Measurements from ENCODE around the gene ECI2.

The ECI2 gene

GRCh38 chr6:4136354-4136831, 1.0 kb upstream of the ECI2 start:
- H3K9me3 ChIP-seq (ENCODE audit: control insufficient read depth in 1 of 2, low read length in 2 of 2), result no peaks in the 10 kb centered on the region
- H3K4me1 ChIP-seq (ENCODE audit: control insufficient read depth in 1 of 2, insufficient read depth in 2 of 2, low read length in 2 of 2), result peaks cover 7 to 16% of the 10 kb centered on the region in 2 donors
- H3K27ac ChIP-seq (ENCODE audit: low read length), result peak overlapping the region; percentile 20
- H3K27me3 ChIP-seq (ENCODE audit: low read depth, low read length), result no peaks in the 10 kb centered on the region
- peaks cover 4 to 9% of the 10 kb centered on the region in 2 donors for H3K36me3 ChIP-seq (ENCODE audit: control insufficient read depth in 1 of 2, insufficient read depth in 2 of 2, low read length in 2 of 2)
- H3K4me3 ChIP-seq (ENCODE audit: low read depth in 1 of 2, low read length in 2 of 2), result peak overlapping the region; percentile 76 to 85

DNA sequence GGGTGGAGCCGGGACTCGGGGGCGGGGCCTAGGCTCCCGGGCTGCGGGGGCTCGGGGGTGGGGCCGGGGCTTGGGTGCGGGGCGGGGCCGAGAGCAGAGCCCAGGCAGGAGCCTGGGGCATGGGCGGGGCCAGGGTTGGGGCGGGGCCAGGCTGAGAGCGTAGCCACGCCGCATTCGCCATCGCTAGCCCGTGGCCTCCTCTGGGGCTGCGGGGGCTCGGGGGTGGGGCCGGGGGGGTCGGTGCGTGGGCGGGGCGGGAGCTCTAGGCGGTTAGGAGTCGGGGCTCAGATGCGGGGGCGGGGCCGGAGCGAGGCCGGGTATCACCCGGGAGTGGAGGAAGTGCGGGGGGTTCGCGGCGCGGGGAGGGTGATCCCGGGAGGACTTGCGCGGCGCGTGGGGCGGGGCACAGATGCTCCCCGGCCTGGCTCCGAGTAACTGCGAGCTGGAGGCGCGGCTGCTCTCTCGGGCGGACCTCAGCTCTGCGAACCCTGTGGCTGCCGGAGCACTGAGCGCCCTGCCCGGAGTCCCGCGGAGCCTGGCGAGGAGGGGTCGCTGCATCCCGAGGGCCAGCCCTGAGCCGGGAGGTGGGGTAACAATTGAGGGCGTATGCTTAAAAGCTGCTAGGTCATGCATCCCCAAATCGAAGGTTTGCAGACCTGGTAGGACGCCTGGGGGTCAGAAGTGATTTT, 434 bp upstream of the ECI2 start:
- Histone ChIP-seq H3K9me3 (ENCODE audit: control insufficient read depth in 1 of 2, low read length in 2 of 2) (no peaks in the 10 kb centered on the region), H3K4me3 (ENCODE audit: low read depth in 1 of 2, low read length in 2 of 2) (peak overlapping the region; percentile 76 to 85), H3K27ac (ENCODE audit: low read length) (peak overlapping the region; percentile 20)

GRCh38 chr6:4133941-4134838, 1.2 kb downstream of the ECI2 start:
- peak overlapping the region; percentile 78 for H3K27ac ChIP-seq (ENCODE audit: low read length)
- peaks cover 7 to 16% of the 10 kb centered on the region in 2 donors for H3K4me1 ChIP-seq (ENCODE audit: control insufficient read depth in 1 of 2, insufficient read depth in 2 of 2, low read length in 2 of 2)
- no peaks in the 10 kb centered on the region for H3K9me3 ChIP-seq (ENCODE audit: control insufficient read depth in 1 of 2, low read length in 2 of 2)
- H3K27me3 ChIP-seq (ENCODE audit: low read depth, low read length), result no peaks in the 10 kb centered on the region
- H3K36me3 ChIP-seq (ENCODE audit: control insufficient read depth in 1 of 2, insufficient read depth in 2 of 2, low read length in 2 of 2), result peaks cover 21 to 26% of the 10 kb centered on the region in 2 donors
- H3K4me3 ChIP-seq (ENCODE audit: low read depth in 1 of 2, low read length in 2 of 2), result peak overlapping the region; percentile 88 to 89

More for the DNA sequence above, 434 bp upstream of the ECI2 start:
- Histone ChIP-seq H3K27me3 (ENCODE audit: low read depth, low read length) (no peaks in the 10 kb centered on the region), H3K36me3 (ENCODE audit: control insufficient read depth in 1 of 2, insufficient read depth in 2 of 2, low read length in 2 of 2) (peaks cover 5 to 10% of the 10 kb centered on the region in 2 donors), H3K4me1 (ENCODE audit: control insufficient read depth in 1 of 2, insufficient read depth in 2 of 2, low read length in 2 of 2) (peaks cover 7 to 16% of the 10 kb centered on the region in 2 donors)

GRCh38 chr6:4130357-4130987, 4.9 kb downstream of the ECI2 start:
- no peak overlapping the region for H3K4me3 ChIP-seq (ENCODE audit: low read depth in 1 of 2, low read length in 2 of 2)
- H3K4me1 ChIP-seq (ENCODE audit: control insufficient read depth in 1 of 2, insufficient read depth in 2 of 2, low read length in 2 of 2), result peaks cover 7 to 9% of the 10 kb centered on the region in 2 donors
- no peak overlapping the region for H3K27ac ChIP-seq (ENCODE audit: low read length)
- no peaks in the 10 kb centered on the region for H3K9me3 ChIP-seq (ENCODE audit: control insufficient read depth in 1 of 2, low read length in 2 of 2)
- peaks cover 44 to 60% of the 10 kb centered on the region in 2 donors for H3K36me3 ChIP-seq (ENCODE audit: control insufficient read depth in 1 of 2, insufficient read depth in 2 of 2, low read length in 2 of 2)
- H3K27me3 ChIP-seq (ENCODE audit: low read depth, low read length), result no peaks in the 10 kb centered on the region

DNA sequence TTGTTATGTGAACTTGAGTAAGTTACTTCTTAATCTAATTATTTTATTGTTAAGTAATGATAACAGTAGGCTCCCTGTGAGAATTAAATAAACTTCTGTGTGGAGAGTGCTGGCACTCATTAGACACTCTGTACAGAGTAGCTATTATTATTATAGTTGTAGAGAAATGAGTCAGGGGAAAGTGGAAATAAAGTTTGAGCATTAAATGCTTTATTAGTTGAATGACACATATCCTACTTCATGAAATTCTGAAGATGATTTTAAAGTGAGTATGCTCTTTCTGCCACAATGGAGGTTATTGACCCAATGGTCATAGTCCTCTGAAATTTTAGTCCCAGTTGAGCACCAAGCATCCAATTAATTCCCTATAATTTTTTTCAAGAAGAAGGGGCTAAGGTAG, 5.9 kb downstream of the ECI2 start:
- H3K9me3 ChIP-seq (ENCODE audit: control insufficient read depth in 1 of 2, low read length in 2 of 2), result no peaks in the 10 kb centered on the region
- no peak overlapping the region for H3K27ac ChIP-seq (ENCODE audit: low read length)
- H3K36me3 ChIP-seq (ENCODE audit: control insufficient read depth in 1 of 2, insufficient read depth in 2 of 2, low read length in 2 of 2), result peaks cover 54 to 71% of the 10 kb centered on the region in 2 donors
- H3K4me1 ChIP-seq (ENCODE audit: control insufficient read depth in 1 of 2, insufficient read depth in 2 of 2, low read length in 2 of 2), result peaks cover 7 to 9% of the 10 kb centered on the region in 2 donors
- no peak overlapping the region for H3K4me3 ChIP-seq (ENCODE audit: low read depth in 1 of 2, low read length in 2 of 2)
- no peaks in the 10 kb centered on the region for H3K27me3 ChIP-seq (ENCODE audit: low read depth, low read length)

- H3K36me3 ChIP-seq (ENCODE audit: control insufficient read depth in 1 of 2, insufficient read depth in 2 of 2, low read length in 2 of 2), result peaks cover 60 to 77% of the 10 kb centered on the region in 2 donors
- no peak overlapping the region for H3K27ac ChIP-seq (ENCODE audit: low read length)
- no peak overlapping the region for H3K4me3 ChIP-seq (ENCODE audit: low read depth in 1 of 2, low read length in 2 of 2)
- H3K4me1 ChIP-seq (ENCODE audit: control insufficient read depth in 1 of 2, insufficient read depth in 2 of 2, low read length in 2 of 2), result peaks cover 2% of the 10 kb centered on the region in 2 donors
- no peaks in the 10 kb centered on the region for H3K9me3 ChIP-seq (ENCODE audit: control insufficient read depth in 1 of 2, low read length in 2 of 2)
- no peaks in the 10 kb centered on the region for H3K27me3 ChIP-seq (ENCODE audit: low read depth, low read length)
These were observed 6.6 kb downstream of the ECI2 start for GRCh38 chr6:4128748-4129147.

DNA sequence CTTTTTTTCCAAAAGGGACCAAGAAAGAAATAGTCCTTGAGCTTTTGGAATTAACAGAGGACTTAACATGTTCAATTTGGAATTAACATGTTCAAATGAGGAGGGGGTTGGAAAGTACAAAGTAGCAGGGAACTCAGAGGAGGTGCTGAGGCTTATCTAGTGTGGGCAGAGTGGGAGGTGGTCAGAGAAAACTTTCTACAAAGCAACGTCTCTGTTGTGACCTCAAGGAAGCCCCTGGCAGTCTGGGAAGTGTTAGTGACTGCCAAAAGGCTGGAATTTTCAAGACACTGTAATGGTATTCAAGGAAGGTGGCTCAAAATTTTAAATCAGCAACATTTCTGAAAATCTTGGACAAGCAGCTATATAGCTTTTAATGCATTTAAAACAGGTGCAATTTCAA, 7.3 kb downstream of the ECI2 start:
- no peak overlapping the region for H3K27ac ChIP-seq (ENCODE audit: low read length)
- H3K4me3 ChIP-seq (ENCODE audit: low read depth in 1 of 2, low read length in 2 of 2), result no peak overlapping the region
- H3K36me3 ChIP-seq (ENCODE audit: control insufficient read depth in 1 of 2, insufficient read depth in 2 of 2, low read length in 2 of 2), result peaks cover 62 to 77% of the 10 kb centered on the region in 2 donors
- H3K27me3 ChIP-seq (ENCODE audit: low read depth, low read length), result no peaks in the 10 kb centered on the region
- H3K4me1 ChIP-seq (ENCODE audit: control insufficient read depth in 1 of 2, insufficient read depth in 2 of 2, low read length in 2 of 2), result no peaks in the 10 kb centered on the region
- H3K9me3 ChIP-seq (ENCODE audit: control insufficient read depth in 1 of 2, low read length in 2 of 2), result no peaks in the 10 kb centered on the region

- H3K27me3 ChIP-seq (ENCODE audit: low read depth, low read length), result no peaks in the 10 kb centered on the region
- H3K9me3 ChIP-seq (ENCODE audit: control insufficient read depth in 1 of 2, low read length in 2 of 2), result no peaks in the 10 kb centered on the region
- H3K4me1 ChIP-seq (ENCODE audit: control insufficient read depth in 1 of 2, insufficient read depth in 2 of 2, low read length in 2 of 2), result no peaks in the 10 kb centered on the region
- H3K36me3 ChIP-seq (ENCODE audit: control insufficient read depth in 1 of 2, insufficient read depth in 2 of 2, low read length in 2 of 2), result peaks cover 67 to 82% of the 10 kb centered on the region in 2 donors
- no peak overlapping the region for H3K4me3 ChIP-seq (ENCODE audit: low read depth in 1 of 2, low read length in 2 of 2)
- H3K27ac ChIP-seq (ENCODE audit: low read length), result peak overlapping the region; percentile 14
These were observed 9.2 kb downstream of the ECI2 start for GRCh38 chr6:4125933-4126864.

DNA sequence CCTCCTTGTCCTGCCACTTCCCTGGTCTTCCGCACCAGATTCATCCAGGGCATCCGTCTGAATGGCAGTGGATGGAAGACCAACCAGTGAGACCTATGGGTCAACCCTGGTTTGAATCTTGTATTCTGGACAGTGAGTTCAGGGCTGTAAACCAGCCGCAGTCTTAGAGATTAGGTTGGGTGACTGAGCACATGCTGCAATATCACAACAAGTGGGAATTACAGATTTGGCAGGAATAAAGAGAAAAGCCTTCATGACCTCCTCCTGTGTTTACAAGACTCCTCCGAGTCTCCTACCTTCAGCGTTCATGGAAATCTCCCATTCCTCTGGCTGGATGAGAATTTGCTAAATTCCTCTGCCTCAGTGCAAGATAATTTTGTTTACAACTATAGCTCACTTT, 9.9 kb downstream of the ECI2 start:
- Histone ChIP-seq H3K27ac (ENCODE audit: low read length) (no peak overlapping the region), H3K9me3 (ENCODE audit: control insufficient read depth in 1 of 2, low read length in 2 of 2) (no peaks in the 10 kb centered on the region), H3K4me1 (ENCODE audit: control insufficient read depth in 1 of 2, insufficient read depth in 2 of 2, low read length in 2 of 2) (no peaks in the 10 kb centered on the region), H3K36me3 (ENCODE audit: control insufficient read depth in 1 of 2, insufficient read depth in 2 of 2, low read length in 2 of 2) (peaks cover 68 to 85% of the 10 kb centered on the region in 2 donors), H3K4me3 (ENCODE audit: low read depth in 1 of 2, low read length in 2 of 2) (no peak overlapping the region), H3K27me3 (ENCODE audit: low read depth, low read length) (no peaks in the 10 kb centered on the region)

DNA sequence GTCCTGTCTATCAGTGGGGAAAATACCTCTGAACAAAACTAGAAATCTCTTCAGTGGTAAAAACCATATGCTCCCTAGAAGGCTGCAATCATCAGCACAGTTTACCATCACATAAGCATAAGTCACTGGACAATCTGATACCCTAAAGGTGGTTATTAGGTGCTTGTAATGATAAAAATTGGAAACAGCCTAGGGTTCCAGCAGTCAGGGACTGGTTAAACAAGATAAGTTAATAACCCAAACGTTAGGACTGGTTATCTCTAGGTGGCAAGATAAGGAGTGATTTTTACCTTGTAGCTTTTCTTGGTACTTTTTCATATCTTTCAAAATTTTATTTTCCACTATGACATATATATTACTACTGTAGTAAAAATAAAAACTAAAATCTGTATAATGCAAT, 11.0 kb downstream of the ECI2 start:
- H3K36me3 ChIP-seq (ENCODE audit: control insufficient read depth in 1 of 2, insufficient read depth in 2 of 2, low read length in 2 of 2), result peaks cover 60 to 81% of the 10 kb centered on the region in 2 donors
- no peaks in the 10 kb centered on the region for H3K27me3 ChIP-seq (ENCODE audit: low read depth, low read length)
- H3K4me3 ChIP-seq (ENCODE audit: low read depth in 1 of 2, low read length in 2 of 2), result no peak overlapping the region
- H3K27ac ChIP-seq (ENCODE audit: low read length), result no peak overlapping the region
- H3K9me3 ChIP-seq (ENCODE audit: control insufficient read depth in 1 of 2, low read length in 2 of 2), result no peaks in the 10 kb centered on the region
- H3K4me1 ChIP-seq (ENCODE audit: control insufficient read depth in 1 of 2, insufficient read depth in 2 of 2, low read length in 2 of 2), result no peaks in the 10 kb centered on the region
